Activated CD8-positive, alpha-beta T cell treated with anti-CD3 and anti-CD28 coated beads for 36 hours (primary cell): ENCODE data around the gene ACOT12. TPM values are rescaled to one million over a fixed set of nuclear protein-coding genes. Genes with fewer than 3 reads are reported as not detected.
"Not testable (repeated sequence)": the region's sequence is repeated elsewhere in the genome, so short reads cannot be mapped to it uniquely, and the experiment has no call there.

Source experiments
- ATAC-seq: fragments of 200-7000 bp; cut with Tn5 transposase; one replicate; pipeline ENCODE4 v1.10.0; 2021; ENCODE audit warnings: mild to moderate bottlenecking, moderate library complexity
- CTCF ChIA-PET: fragments of 350-600 bp; sonication (Branson Sonifier 250); formaldehyde crosslinking; loops from one replicate; lab custom pipeline; 2021; ENCODE audit warnings: antibody characterized with exemption; lab: Charles Lee
- POLR2A ChIA-PET: fragments of 350-600 bp; sonication (Branson Sonifier 250); formaldehyde crosslinking; loops from one replicate; lab custom pipeline; 2021; ENCODE audit warnings: antibody characterized with exemption; lab: Charles Lee
- DNase-seq: peaks from one replicate; pipeline ENCODE4 v3.0.0-alpha.2; 2020
- H3K27ac Mint-ChIP-seq: one replicate; pipeline ENCODE4 v1.8.0; 2021; ENCODE audit warnings: mild to moderate bottlenecking, mixed read lengths
- H3K27me3 Mint-ChIP-seq: one replicate; pipeline ENCODE4 v1.8.0; 2021; ENCODE audit warnings: mixed read lengths
- H3K36me3 Mint-ChIP-seq: one replicate; pipeline ENCODE4 v1.8.0; 2021; ENCODE audit warnings: low read depth, mixed read lengths
- H3K4me1 Mint-ChIP-seq: one replicate; pipeline ENCODE4 v1.8.0; 2021; ENCODE audit warnings: low read depth, mixed read lengths
- H3K4me3 Mint-ChIP-seq: one replicate; pipeline ENCODE4 v1.8.0; 2021; ENCODE audit warnings: mild to moderate bottlenecking, moderate library complexity, mixed read lengths
- H3K9me3 Mint-ChIP-seq: one replicate; pipeline ENCODE4 v1.8.0; 2021; ENCODE audit warnings: mixed read lengths
- intact Hi-C: fragments of 100-400 bp; cut with micrococcal nuclease; formaldehyde crosslinking; loops from one replicate; pipeline ENCODE4 v1.10.0; 2022
- total RNA-seq, 2 experiments: library from RNA; stranded (reverse); gene quantifications; one replicate each; pipeline ENCODE4 v1.2.3, GENCODE V29; 2021
- TF ChIP-seq, protein P1 (sequence below): fragments of 200-600 bp; IDR thresholded peaks from one replicate; pipeline ENCODE4 v1.8.0; 2022; ENCODE audit warnings: antibody characterized with exemption, mild to moderate bottlenecking

The ACOT12 gene
- total RNA-seq, 2 experiments from 2014 or later, result not detected

GRCh38 chr5:81301271-81302015 lies 92.5 kb downstream of the ACOT12 start, which contains the start of gene ZCCHC9:
Gene ZCCHC9 (plus strand): TSS chr5:81301587. CDS start chr5:81304758, 3,171 bp downstream.
- Mint-ChIP-seq H3K4me1 (peaks cover 54% of the 10 kb centered on the region), H3K4me3 (peak within 1 kb of the TSS; percentile 93), H3K9me3 (no peaks in the 10 kb centered on the region), H3K27ac (peak within 1 kb of the TSS; percentile 99), H3K36me3 (peaks cover 14% of the 10 kb centered on the region), H3K27me3 (no peaks in the 10 kb centered on the region)
- POLR2A ChIA-PET, result interaction anchor here (0.6 to 2.4 kb wide), 9 partner anchors 8 to 648 kb away, joined by 3 to 11 read pairs (median 3); no protein-coding TSS in a partner anchor
- CTCF ChIA-PET, result interaction anchor here (0.9 to 2.9 kb wide), 4 partner anchors 9 to 124 kb away, joined by 3 to 10 read pairs (median 3); no protein-coding TSS in a partner anchor
- intact Hi-C loops, result no loop called here
- ATAC-seq (peak; percentile 92), DNase-seq (peak; percentile 97)
- TF ChIP-seq, protein P1, sequence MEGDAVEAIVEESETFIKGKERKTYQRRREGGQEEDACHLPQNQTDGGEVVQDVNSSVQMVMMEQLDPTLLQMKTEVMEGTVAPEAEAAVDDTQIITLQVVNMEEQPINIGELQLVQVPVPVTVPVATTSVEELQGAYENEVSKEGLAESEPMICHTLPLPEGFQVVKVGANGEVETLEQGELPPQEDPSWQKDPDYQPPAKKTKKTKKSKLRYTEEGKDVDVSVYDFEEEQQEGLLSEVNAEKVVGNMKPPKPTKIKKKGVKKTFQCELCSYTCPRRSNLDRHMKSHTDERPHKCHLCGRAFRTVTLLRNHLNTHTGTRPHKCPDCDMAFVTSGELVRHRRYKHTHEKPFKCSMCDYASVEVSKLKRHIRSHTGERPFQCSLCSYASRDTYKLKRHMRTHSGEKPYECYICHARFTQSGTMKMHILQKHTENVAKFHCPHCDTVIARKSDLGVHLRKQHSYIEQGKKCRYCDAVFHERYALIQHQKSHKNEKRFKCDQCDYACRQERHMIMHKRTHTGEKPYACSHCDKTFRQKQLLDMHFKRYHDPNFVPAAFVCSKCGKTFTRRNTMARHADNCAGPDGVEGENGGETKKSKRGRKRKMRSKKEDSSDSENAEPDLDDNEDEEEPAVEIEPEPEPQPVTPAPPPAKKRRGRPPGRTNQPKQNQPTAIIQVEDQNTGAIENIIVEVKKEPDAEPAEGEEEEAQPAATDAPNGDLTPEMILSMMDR, result no peak

GRCh38 chr5:81300921-81301270 lies 93.0 kb downstream of the ACOT12 start:
- H3K4me3 Mint-ChIP-seq, result peak overlapping the region; percentile 93
- H3K4me1 Mint-ChIP-seq, result peaks cover 54% of the 10 kb centered on the region
- intact Hi-C loops, result no loop called here
- H3K9me3 Mint-ChIP-seq, result no peaks in the 10 kb centered on the region
- H3K36me3 Mint-ChIP-seq, result peaks cover 14% of the 10 kb centered on the region
- ATAC-seq, result no peak
- DNase-seq, result no peak
- no peaks in the 10 kb centered on the region for H3K27me3 Mint-ChIP-seq
- POLR2A ChIA-PET, result interaction anchor here (1.1 to 2.4 kb wide), 2 partner anchors 14 to 57 kb away, joined by 3 to 11 read pairs; no protein-coding TSS in a partner anchor
- TF ChIP-seq, protein P1, result no peak
- CTCF ChIA-PET, result interaction anchor here (1.0 to 2.9 kb wide), 3 partner anchors 9 to 955 kb away, joined by 3 to 10 read pairs (median 3); no protein-coding TSS in a partner anchor
- H3K27ac Mint-ChIP-seq, result peak overlapping the region; percentile 99

GRCh38 chr5:81297531-81297930 lies 96.4 kb downstream of the ACOT12 start:
- no peak for ATAC-seq
- POLR2A ChIA-PET, result no interaction called here

GRCh38 chr5:81294021-81294420 lies 99.9 kb downstream of the ACOT12 start:
- intact Hi-C loops, CTCF ChIA-PET, H3K4me3 Mint-ChIP-seq, H3K27me3 Mint-ChIP-seq, H3K27ac Mint-ChIP-seq, DNase-seq, POLR2A ChIA-PET, ATAC-seq: not testable (repeated sequence)
- peaks cover 37% of the 10 kb centered on the region for H3K36me3 Mint-ChIP-seq
- peaks cover 17% of the 10 kb centered on the region for H3K9me3 Mint-ChIP-seq
- peaks cover 54% of the 10 kb centered on the region for H3K4me1 Mint-ChIP-seq

More at GRCh38 chr5:81297531-81297930, 96.4 kb downstream of the ACOT12 start:
- DNase-seq, result no peak
- Mint-ChIP-seq H3K4me3 (no peak overlapping the region), H3K27me3 (no peaks in the 10 kb centered on the region), H3K9me3 (peaks cover 8% of the 10 kb centered on the region), H3K36me3 (peaks cover 21% of the 10 kb centered on the region), H3K4me1 (peaks cover 40% of the 10 kb centered on the region), H3K27ac (no peak overlapping the region)
- intact Hi-C loops, result no loop called here
- TF ChIP-seq, protein P1, result no peak
- CTCF ChIA-PET, result no interaction called here

DNA sequence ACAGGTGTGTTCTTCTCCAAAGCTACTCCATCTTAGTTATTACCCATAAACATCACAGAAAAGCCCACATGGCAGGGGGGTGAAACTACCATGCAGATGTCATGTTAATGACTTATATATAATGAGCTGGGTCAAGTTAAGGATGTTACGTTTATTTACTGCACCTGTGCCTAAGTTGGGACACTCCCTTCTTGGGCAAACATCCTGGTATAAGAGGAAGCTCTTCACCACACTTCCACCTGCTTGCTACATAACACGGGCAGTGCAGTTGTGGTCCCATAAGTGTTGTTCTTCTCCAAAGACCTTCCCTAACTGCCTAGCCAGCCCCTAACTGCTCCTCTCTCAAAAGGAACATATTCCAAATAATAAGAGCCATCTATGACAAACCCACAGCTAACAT lies 101.8 kb downstream of the ACOT12 start:
- TF ChIP-seq, protein P1, result no peak
- H3K27ac Mint-ChIP-seq, result no peak overlapping the region
- H3K9me3 Mint-ChIP-seq, result peaks cover 17% of the 10 kb centered on the region
- ChIA-PET CTCF (interaction anchor here (2.0 kb wide), 1 partner anchor 10 kb away, joined by 10 read pairs; the partner anchor contains the start of gene ZCCHC9), POLR2A (interaction anchor here (1.6 kb wide), 1 partner anchor 10 kb away, joined by 4 read pairs; the partner anchor contains the start of gene ZCCHC9)
- peaks cover 39% of the 10 kb centered on the region for H3K36me3 Mint-ChIP-seq
- H3K4me3 Mint-ChIP-seq, result no peak overlapping the region
- H3K27me3 Mint-ChIP-seq, result no peaks in the 10 kb centered on the region
- DNase-seq (no peak), ATAC-seq (no peak)
- intact Hi-C loops, result no loop called here
- peaks cover 47% of the 10 kb centered on the region for H3K4me1 Mint-ChIP-seq
